Astrocyte (in vitro differentiated cells and primary cell): ENCODE results near the gene SYTL1. TPM values are rescaled to one million over a fixed set of nuclear protein-coding genes. Genes with fewer than 3 reads are reported as not detected.
A peak's percentile ranks its signal among the peaks of the same experiment; 100 is the strongest.

Source experiments
- DNase-seq: peaks from one replicate; pipeline ENCODE4 v3.0.0-alpha.2; 2010; ENCODE audit warnings: low read depth
- FAIRE-seq: peaks from 2 replicates; lab custom pipeline; 2011; peaks lifted over from hg19 to GRCh38; lab: Jason Lieb, UNC
- H2AFZ ChIP-seq: 2 replicates; pipeline ENCODE4 v1.6.0; 2012; ENCODE audit warnings: low read depth, low read length, inconsistent platforms
- H3K27ac ChIP-seq: 2 replicates; pipeline ENCODE4 v1.5.1; 2011; ENCODE audit warnings: low read depth, low read length, inconsistent platforms
- H3K27me3 ChIP-seq: 2 replicates; pipeline ENCODE4 v1.6.0; 2011; ENCODE audit warnings: low read length, inconsistent platforms; ENCODE audit not compliant: insufficient read depth
- H3K36me3 ChIP-seq: 2 replicates; pipeline ENCODE4 v1.5.1; 2011; ENCODE audit warnings: low read length, inconsistent platforms; ENCODE audit not compliant: insufficient read depth
- H3K4me1 ChIP-seq: 2 replicates; pipeline ENCODE4 v1.5.1; 2011; ENCODE audit warnings: low read length, inconsistent platforms; ENCODE audit not compliant: insufficient read depth
- H3K4me2 ChIP-seq: 2 replicates; pipeline ENCODE4 v1.6.0; 2012; ENCODE audit warnings: low read length, inconsistent platforms
- H3K4me3 ChIP-seq: 2 replicates; pipeline ENCODE4 v1.5.1; 2011; ENCODE audit warnings: low read depth, mild to moderate bottlenecking, low read length, inconsistent platforms; ENCODE audit not compliant: insufficient read depth
- H3K79me2 ChIP-seq: 2 replicates; pipeline ENCODE4 v1.6.0; 2012; ENCODE audit warnings: mild to moderate bottlenecking, low read length, inconsistent platforms; ENCODE audit not compliant: insufficient read depth
- H3K9ac ChIP-seq: 2 replicates; pipeline ENCODE4 v1.6.0; 2012; ENCODE audit warnings: mild to moderate bottlenecking, low read length, inconsistent platforms
- H3K9me3 ChIP-seq: 2 replicates; pipeline ENCODE4 v1.5.1; 2012; ENCODE audit warnings: low read depth, mild to moderate bottlenecking, low read length, inconsistent platforms; ENCODE audit not compliant: insufficient read depth
- H4K20me1 ChIP-seq: 2 replicates; pipeline ENCODE4 v1.6.0; 2012; ENCODE audit warnings: low read length, inconsistent platforms; ENCODE audit not compliant: insufficient read depth
- H3K27ac Mint-ChIP-seq: one replicate; pipeline ENCODE4 v1.8.0; 2021; ENCODE audit warnings: mild to moderate bottlenecking, mixed read lengths; ENCODE audit not compliant: unreplicated experiment
- H3K27me3 Mint-ChIP-seq: one replicate; pipeline ENCODE4 v1.8.0; 2021; ENCODE audit warnings: low read depth, mixed read lengths; ENCODE audit not compliant: unreplicated experiment
- H3K36me3 Mint-ChIP-seq: one replicate; pipeline ENCODE4 v1.8.0; 2021; ENCODE audit warnings: low read depth, mixed read lengths; ENCODE audit not compliant: unreplicated experiment
- H3K4me1 Mint-ChIP-seq: one replicate; pipeline ENCODE4 v1.8.0; 2021; ENCODE audit warnings: low read depth, mixed read lengths; ENCODE audit not compliant: unreplicated experiment
- H3K4me3 Mint-ChIP-seq: one replicate; pipeline ENCODE4 v1.8.0; 2021; ENCODE audit warnings: mild to moderate bottlenecking, moderate library complexity, mixed read lengths; ENCODE audit not compliant: unreplicated experiment
- H3K9me3 Mint-ChIP-seq: one replicate; pipeline ENCODE4 v1.8.0; 2021; ENCODE audit warnings: mild to moderate bottlenecking, mixed read lengths; ENCODE audit not compliant: unreplicated experiment
- EZH2 ChIP-seq: IDR thresholded peaks from 2 replicates; pipeline ENCODE4 v1.6.1; 2012; ENCODE audit warnings: mild to moderate bottlenecking, low read length, inconsistent platforms; ENCODE audit not compliant: insufficient read depth
- total RNA-seq: library from RNA; stranded (reverse); gene quantifications from 2 replicates; pipeline ENCODE4 v1.2.1, GENCODE V29; 2021
- TF ChIP-seq, protein P1 (sequence below): IDR thresholded peaks from 2 replicates; pipeline ENCODE4 v1.5.1; 2011; ENCODE audit warnings: low read depth, mild to moderate bottlenecking, inconsistent platforms, low read length, moderate library complexity; ENCODE audit not compliant: insufficient read depth

SYTL1 gene
- total RNA-seq, 1 donor from 2014 or later, result 10.7 TPM

GRCh38 chr1:27338751-27339150 is 3.1 kb upstream of the SYTL1 start:
- TF ChIP-seq, protein P1, sequence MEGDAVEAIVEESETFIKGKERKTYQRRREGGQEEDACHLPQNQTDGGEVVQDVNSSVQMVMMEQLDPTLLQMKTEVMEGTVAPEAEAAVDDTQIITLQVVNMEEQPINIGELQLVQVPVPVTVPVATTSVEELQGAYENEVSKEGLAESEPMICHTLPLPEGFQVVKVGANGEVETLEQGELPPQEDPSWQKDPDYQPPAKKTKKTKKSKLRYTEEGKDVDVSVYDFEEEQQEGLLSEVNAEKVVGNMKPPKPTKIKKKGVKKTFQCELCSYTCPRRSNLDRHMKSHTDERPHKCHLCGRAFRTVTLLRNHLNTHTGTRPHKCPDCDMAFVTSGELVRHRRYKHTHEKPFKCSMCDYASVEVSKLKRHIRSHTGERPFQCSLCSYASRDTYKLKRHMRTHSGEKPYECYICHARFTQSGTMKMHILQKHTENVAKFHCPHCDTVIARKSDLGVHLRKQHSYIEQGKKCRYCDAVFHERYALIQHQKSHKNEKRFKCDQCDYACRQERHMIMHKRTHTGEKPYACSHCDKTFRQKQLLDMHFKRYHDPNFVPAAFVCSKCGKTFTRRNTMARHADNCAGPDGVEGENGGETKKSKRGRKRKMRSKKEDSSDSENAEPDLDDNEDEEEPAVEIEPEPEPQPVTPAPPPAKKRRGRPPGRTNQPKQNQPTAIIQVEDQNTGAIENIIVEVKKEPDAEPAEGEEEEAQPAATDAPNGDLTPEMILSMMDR, result no peak
- TF ChIP-seq EZH2, result no peak
- H3K27me3 Mint-ChIP-seq, result no peaks in the 10 kb centered on the region
- H3K9me3 ChIP-seq, result no peaks in the 10 kb centered on the region
- no peak overlapping the region for H3K27ac ChIP-seq
- H2AFZ ChIP-seq, result no peak overlapping the region
- DNase-seq (no peak), FAIRE-seq (no peak)
- peaks cover 30% of the 10 kb centered on the region for H3K4me1 Mint-ChIP-seq
- H3K4me3 Mint-ChIP-seq, result peak overlapping the region; percentile 23
- peaks cover 16% of the 10 kb centered on the region for H3K4me1 ChIP-seq
- H3K9me3 Mint-ChIP-seq, result no peaks in the 10 kb centered on the region
- no peak overlapping the region for H3K27ac Mint-ChIP-seq
- no peak overlapping the region for H3K9ac ChIP-seq
- H3K4me3 ChIP-seq, result no peak overlapping the region
- H3K79me2 ChIP-seq, result no peaks in the 10 kb centered on the region
- no peak overlapping the region for H3K4me2 ChIP-seq
- H3K36me3 ChIP-seq, result peaks cover 5% of the 10 kb centered on the region
- peaks cover 13% of the 10 kb centered on the region for H3K36me3 Mint-ChIP-seq
- H3K27me3 ChIP-seq, result no peaks in the 10 kb centered on the region
- H4K20me1 ChIP-seq, result no peaks in the 10 kb centered on the region

GRCh38 chr1:27339213-27339612 is 2.6 kb upstream of the SYTL1 start:
- no peak overlapping the region for H2AFZ ChIP-seq
- TF ChIP-seq EZH2, result no peak
- TF ChIP-seq, protein P1, result no peak
- H3K9ac ChIP-seq, result no peak overlapping the region
- Mint-ChIP-seq H3K27me3 (no peaks in the 10 kb centered on the region), H3K4me3 (no peak overlapping the region), H3K4me1 (peaks cover 30% of the 10 kb centered on the region), H3K27ac (peak overlapping the region; percentile 4), H3K9me3 (no peaks in the 10 kb centered on the region), H3K36me3 (peaks cover 13% of the 10 kb centered on the region)
- no peaks in the 10 kb centered on the region for H3K27me3 ChIP-seq
- DNase-seq (no peak), FAIRE-seq (no peak)
- peaks cover 16% of the 10 kb centered on the region for H3K4me1 ChIP-seq
- H3K4me2 ChIP-seq, result no peak overlapping the region
- H3K9me3 ChIP-seq, result no peaks in the 10 kb centered on the region
- H3K4me3 ChIP-seq, result no peak overlapping the region
- peaks cover 5% of the 10 kb centered on the region for H3K36me3 ChIP-seq
- H3K27ac ChIP-seq, result no peak overlapping the region
- no peaks in the 10 kb centered on the region for H3K79me2 ChIP-seq
- H4K20me1 ChIP-seq, result no peaks in the 10 kb centered on the region

GRCh38 chr1:27342391-27342777 is 562 bp downstream of the SYTL1 start:
- no peak for TF ChIP-seq EZH2
- TF ChIP-seq, protein P1, result no peak
- peak overlapping the region; percentile 64 for H3K4me2 ChIP-seq
- peaks cover 3% of the 10 kb centered on the region for H3K27me3 Mint-ChIP-seq
- H3K9ac ChIP-seq, result no peak overlapping the region
- H3K27me3 ChIP-seq, result no peaks in the 10 kb centered on the region
- no peaks in the 10 kb centered on the region for H3K36me3 ChIP-seq
- no peaks in the 10 kb centered on the region for H4K20me1 ChIP-seq
- H3K79me2 ChIP-seq, result no peaks in the 10 kb centered on the region
- peak overlapping the region; percentile 41 for H3K27ac Mint-ChIP-seq
- FAIRE-seq (no peak), DNase-seq (no peak)
- H3K9me3 Mint-ChIP-seq, result no peaks in the 10 kb centered on the region
- peaks cover 6% of the 10 kb centered on the region for H3K36me3 Mint-ChIP-seq
- no peak overlapping the region for H3K4me3 ChIP-seq
- H2AFZ ChIP-seq, result no peak overlapping the region
- H3K4me3 Mint-ChIP-seq, result peak overlapping the region; percentile 75
- no peak overlapping the region for H3K27ac ChIP-seq
- peaks cover 16% of the 10 kb centered on the region for H3K4me1 ChIP-seq
- peaks cover 35% of the 10 kb centered on the region for H3K4me1 Mint-ChIP-seq
- H3K9me3 ChIP-seq, result no peaks in the 10 kb centered on the region
